Psoas muscle (tissue), 8 donors: ENCODE measurements around the gene ATF7. TPM values are rescaled to one million over a fixed set of nuclear protein-coding genes. Genes with fewer than 3 reads are reported as not detected.
A peak's percentile ranks its signal among the peaks of the same experiment; 100 is the strongest.

Experiments used
- ATAC-seq, 4 donors: fragments of 200-7000 bp; cut with Tn5 transposase; one replicate each; pipeline ENCODE4 v1.9.1; 2020; ENCODE audit warnings: moderate library complexity in 3 of 4, mild to moderate bottlenecking in 2 of 4
- DNase-seq, 2 donors: peaks; one replicate each; pipeline ENCODE4 v3.0.0-alpha.2; 2020
- H3K27ac ChIP-seq: fragments of 200-600 bp; one replicate; pipeline ENCODE4 v1.8.0; 2022
- H3K27me3 ChIP-seq, 3 donors: fragments of 200-600 bp in 1 of 3; one replicate each; pipeline versions ENCODE4 v1.6.1 to v1.8.0; 2013 to 2022; ENCODE audit warnings: low read length in 2 of 3, mild to moderate bottlenecking in 2 of 3, moderate library complexity in 1 of 3; ENCODE audit not compliant: insufficient read depth in 3 of 3
- H3K36me3 ChIP-seq, 2 donors: fragments of 200-600 bp in 1 of 2; one replicate each; pipeline versions ENCODE4 v1.6.1 to v1.8.0; 2013 to 2022; ENCODE audit warnings: low read depth in 1 of 2, mild to moderate bottlenecking in 1 of 2, moderate library complexity in 1 of 2; ENCODE audit not compliant: insufficient read depth in 1 of 2
- H3K4me1 ChIP-seq: fragments of 200-600 bp; one replicate; pipeline ENCODE4 v1.8.0; 2022
- H3K4me3 ChIP-seq: fragments of 200-600 bp; one replicate; pipeline ENCODE4 v1.8.0; 2022; ENCODE audit warnings: mild to moderate bottlenecking
- H3K9me3 ChIP-seq: fragments of 200-600 bp; one replicate; pipeline ENCODE4 v1.8.0; 2022
- WGBS, 3 donors: extraction: QIAGEN DNeasy Blood & Tissue Kit; methylation state at CpG; one replicate each; pipeline versions ENCODE4 v1.1.6 to v1.1.7; 2013; 5-methylcytosine and 5-hydroxymethylcytosine counted together
- intact Hi-C, 2 donors: fragments of 100-400 bp; cut with DNase I; formaldehyde crosslinking; loops; one replicate each; pipeline versions ENCODE4 v1.11.0 to v1.14.2; 2022
- polyA plus RNA-seq, 3 donors: library from polyadenylated mRNA; stranded (reverse); fragments of 200-250 nt; gene quantifications; one replicate each; pipeline ENCODE4 v1.2.3, GENCODE V29; 2013
- total RNA-seq, 4 donors: library from RNA; stranded (reverse); fragmentation: NEBNext Ultra II Directional in 2 of 4; extraction: Animal tissue kit (Norgen Biotek cat#: 25700) in 2 of 4; gene quantifications; one replicate each; pipeline versions ENCODE4 v1.2.1 to v1.2.4, GENCODE V29; 2021 to 2023
- TF ChIP-seq, protein P1 (sequence below): fragments of 200-600 bp; IDR thresholded peaks from one replicate; pipeline ENCODE4 v1.8.0; 2022; ENCODE audit warnings: antibody characterized with exemption
- donor health status: healthy with polysubstance abuse.
- donor health status: DM: no; HTN: no; CAD: no; lungs with moderate emphysema.
- donor health status: Bipolar disorder and iron deficiency.
- donor health status: healthy.
- donor health status: DM: yes; HTN: yes; CAD: no.
- donor health status: DM: no; HTN: no; CAD: no.
- donor health status: DM: no; HTN: no; CAD: no.
- donor health status: DM: yes; HTN: yes; CAD: no.

ATF7 gene
- total and polyA plus RNA-seq, 7 donors: 15.7 to 32.3 (median 25.4) TPM

DNA sequence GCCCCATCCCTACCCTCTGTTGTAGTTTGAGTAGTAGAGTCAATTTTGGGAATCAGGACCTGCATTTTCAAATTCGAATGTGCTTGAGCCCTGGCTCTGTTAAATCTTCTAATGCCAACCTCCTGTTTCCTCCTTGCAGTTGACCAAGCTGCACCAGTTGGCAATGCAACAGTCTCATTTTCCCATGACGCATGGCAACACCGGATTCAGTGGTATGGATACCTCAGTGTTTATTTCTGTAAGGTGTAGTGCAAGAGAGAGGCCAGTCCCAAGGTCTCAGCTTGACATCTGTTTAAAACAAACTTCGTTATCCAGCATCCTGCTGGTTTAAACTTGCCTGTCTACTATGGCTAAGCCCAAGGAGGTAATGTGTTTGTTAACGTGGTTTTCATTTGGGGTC, 159.1 kb downstream of the ATF7 start:
- intact Hi-C loops: no loop called here
- Histone ChIP-seq H3K27ac (peak overlapping the region; percentile 66), H3K4me3 (peak overlapping the region; percentile 1), H3K9me3 (no peaks in the 10 kb centered on the region), H3K27me3 (no peaks in the 10 kb centered on the region), H3K4me1 (peaks cover 91% of the 10 kb centered on the region), H3K36me3 (peaks cover 59 to 100% of the 10 kb centered on the region in 2 donors)
- TF ChIP-seq, protein P1, sequence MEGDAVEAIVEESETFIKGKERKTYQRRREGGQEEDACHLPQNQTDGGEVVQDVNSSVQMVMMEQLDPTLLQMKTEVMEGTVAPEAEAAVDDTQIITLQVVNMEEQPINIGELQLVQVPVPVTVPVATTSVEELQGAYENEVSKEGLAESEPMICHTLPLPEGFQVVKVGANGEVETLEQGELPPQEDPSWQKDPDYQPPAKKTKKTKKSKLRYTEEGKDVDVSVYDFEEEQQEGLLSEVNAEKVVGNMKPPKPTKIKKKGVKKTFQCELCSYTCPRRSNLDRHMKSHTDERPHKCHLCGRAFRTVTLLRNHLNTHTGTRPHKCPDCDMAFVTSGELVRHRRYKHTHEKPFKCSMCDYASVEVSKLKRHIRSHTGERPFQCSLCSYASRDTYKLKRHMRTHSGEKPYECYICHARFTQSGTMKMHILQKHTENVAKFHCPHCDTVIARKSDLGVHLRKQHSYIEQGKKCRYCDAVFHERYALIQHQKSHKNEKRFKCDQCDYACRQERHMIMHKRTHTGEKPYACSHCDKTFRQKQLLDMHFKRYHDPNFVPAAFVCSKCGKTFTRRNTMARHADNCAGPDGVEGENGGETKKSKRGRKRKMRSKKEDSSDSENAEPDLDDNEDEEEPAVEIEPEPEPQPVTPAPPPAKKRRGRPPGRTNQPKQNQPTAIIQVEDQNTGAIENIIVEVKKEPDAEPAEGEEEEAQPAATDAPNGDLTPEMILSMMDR: no peak
- DNase-seq (no peak), ATAC-seq (peak; percentile 66 to 69 (median 68))
- WGBS, 3 donors: 25 to 50% (median 33%) methylated on average over 5 of the region's 5 CpGs

DNA sequence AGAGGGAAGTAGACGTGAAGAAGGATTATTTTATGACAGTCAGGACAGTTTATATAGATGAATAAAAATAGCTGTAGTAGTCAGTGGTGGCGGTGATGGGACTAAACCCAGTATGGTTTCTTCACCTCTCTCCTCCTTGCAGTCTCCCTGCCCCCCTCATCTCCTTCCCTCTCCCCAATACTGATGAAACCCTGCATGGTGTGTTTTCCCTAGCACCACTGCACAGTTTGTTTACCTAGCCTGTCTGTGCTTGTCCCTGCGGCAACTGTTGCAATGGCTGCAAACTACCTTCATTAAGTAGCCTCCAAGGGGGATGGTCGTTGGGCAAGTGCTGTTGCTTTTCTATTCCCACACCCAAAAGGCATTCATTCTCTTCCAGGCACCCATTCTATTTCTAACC, 159.5 kb downstream of the ATF7 start:
- Histone ChIP-seq H3K4me1 (peaks cover 91% of the 10 kb centered on the region), H3K27ac (peak overlapping the region; percentile 66), H3K27me3 (no peaks in the 10 kb centered on the region), H3K4me3 (peak overlapping the region; percentile 1), H3K9me3 (no peaks in the 10 kb centered on the region), H3K36me3 (peaks cover 56 to 100% of the 10 kb centered on the region in 2 donors)
- TF ChIP-seq, protein P1: no peak
- DNase-seq (no peak), ATAC-seq (peak; percentile 58 to 81 (median 73))
- 34 to 49% (median 42%) methylated on average over 4 of the region's 4 CpGs for WGBS, 3 donors
- intact Hi-C loops: no loop called here

DNA sequence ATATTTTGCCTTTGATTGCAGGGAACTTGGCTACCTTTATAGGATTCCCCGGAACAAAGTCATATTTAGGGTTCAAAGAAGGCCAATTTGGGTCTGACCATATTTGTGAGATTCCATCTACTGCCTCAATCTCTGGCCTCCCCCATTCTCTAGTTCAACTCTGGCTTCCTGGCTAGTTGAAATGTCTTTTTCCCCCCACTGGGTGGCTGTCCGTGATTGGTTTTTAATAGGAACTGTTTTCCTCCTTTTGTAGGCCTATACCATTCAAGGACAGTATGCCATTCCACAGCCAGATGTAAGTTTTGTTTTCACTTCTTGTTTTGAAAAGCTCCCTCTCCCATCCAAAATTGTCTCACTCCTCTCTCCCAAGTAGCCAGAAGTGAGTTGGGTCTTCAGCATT, 160.5 kb downstream of the ATF7 start:
- no peaks in the 10 kb centered on the region for H3K27me3 ChIP-seq
- intact Hi-C loops: no loop called here
- TF ChIP-seq, protein P1: peak; percentile 5
- H3K36me3 ChIP-seq: peaks cover 54 to 100% of the 10 kb centered on the region in 2 donors
- WGBS, 3 donors: 48 to 58% (median 51%) methylated on average over 2 of the region's 2 CpGs
- H3K4me3 ChIP-seq: no peak overlapping the region
- peaks cover 92% of the 10 kb centered on the region for H3K4me1 ChIP-seq
- no peaks in the 10 kb centered on the region for H3K9me3 ChIP-seq
- DNase-seq: no peak
- no peak for ATAC-seq
- peak overlapping the region; percentile 66 for H3K27ac ChIP-seq

DNA sequence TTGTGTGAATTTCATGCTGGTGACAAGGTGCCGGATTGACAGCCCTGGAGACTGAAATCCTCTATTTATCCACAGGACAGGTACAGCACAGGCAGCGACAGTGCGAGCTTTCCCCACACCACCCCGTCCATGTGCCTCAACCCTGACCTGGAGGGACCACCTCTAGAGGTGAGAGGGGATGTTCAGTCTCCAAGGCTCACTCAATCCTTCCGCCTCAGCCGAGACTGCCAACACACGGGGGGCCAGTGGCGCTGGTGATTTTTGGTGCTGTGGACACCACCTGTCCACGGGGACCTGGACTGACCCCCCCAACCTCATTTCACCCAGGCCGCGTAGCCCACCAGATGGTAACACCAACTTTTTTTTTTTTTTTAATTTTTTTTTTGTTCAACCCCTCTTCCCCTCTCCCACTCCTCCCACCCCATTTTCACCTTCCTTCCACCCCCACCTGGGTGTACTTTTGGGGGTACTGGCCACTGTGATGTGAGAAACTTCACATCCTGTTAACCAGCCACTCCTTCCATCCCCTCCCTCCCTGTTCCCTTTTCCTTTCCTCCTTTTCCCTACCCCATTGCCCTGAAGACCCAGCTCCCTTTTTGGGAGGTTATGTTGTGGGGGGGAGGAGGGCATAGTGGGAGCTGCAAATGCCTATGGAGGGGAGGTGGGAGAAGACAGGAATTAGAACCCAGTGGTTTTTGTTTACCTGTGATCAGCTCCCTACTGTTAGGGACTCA, 161.3 kb downstream of the ATF7 start:
- peak overlapping the region; percentile 66 for H3K27ac ChIP-seq
- no peak for DNase-seq
- ATAC-seq: no peak
- H3K4me3 ChIP-seq: no peak overlapping the region
- H3K27me3 ChIP-seq: no peaks in the 10 kb centered on the region
- peaks cover 93% of the 10 kb centered on the region for H3K4me1 ChIP-seq
- WGBS, 3 donors: 74 to 76% (median 74%) methylated on average over 11 of the region's 11 CpGs
- peaks cover 55 to 100% of the 10 kb centered on the region in 2 donors for H3K36me3 ChIP-seq
- TF ChIP-seq, protein P1: no peak
- no peaks in the 10 kb centered on the region for H3K9me3 ChIP-seq
- intact Hi-C loops: no loop called here
